K562 (cell line): Measurements from ENCODE around the gene VEGFB. TPM values are rescaled to one million over a fixed set of nuclear protein-coding genes. Genes with fewer than 3 reads are reported as not detected.

ENCODE experiments used
- ARID2 ChIP-seq: fragments of 450-650 bp; IDR thresholded peaks from 2 replicates; pipeline ENCODE4 v1.6.1; 2017; ENCODE audit warnings: antibody characterized with exemption, mild to moderate bottlenecking
- BCOR ChIP-seq: fragments of 450-650 bp; IDR thresholded peaks from 2 replicates; pipeline ENCODE4 v1.6.1; 2016
- FOXA3 ChIP-seq, 2 experiments: fragments of 450-650 bp in 1 of 2; sonication (generic) in 1 of 2; formaldehyde crosslinking; IDR thresholded peaks in 1 of 2; conservative IDR thresholded peaks in 1 of 2; 2 replicates each; pipeline versions ENCODE4 v1.4.0 to v1.8.0; 2020 to 2022; ENCODE audit warnings: mild to moderate bottlenecking in 2 of 2, missing genetic modification reagents in 1 of 2
- FOXP1 ChIP-seq: sonication (generic); formaldehyde crosslinking; IDR thresholded peaks from 2 replicates; pipeline ENCODE4 v1.8.0; 2022; ENCODE audit warnings: mild to moderate bottlenecking, missing genetic modification reagents
- FUS ChIP-seq: fragments of 200-400 bp; formaldehyde crosslinking; optimal IDR thresholded peaks from 2 replicates; pipeline ENCODE3; 2017; ENCODE audit warnings: low read depth, low read length
- GTF2F1 ChIP-seq: IDR thresholded peaks from 2 replicates; pipeline ENCODE4 v1.6.1; 2011; ENCODE audit warnings: low read depth, low read length, improper control_type of control experiment
- NFXL1 ChIP-seq: fragments of 450-650 bp; formaldehyde crosslinking; IDR thresholded peaks from 2 replicates; pipeline ENCODE4 v1.4.0; 2021; ENCODE audit warnings: mild to moderate bottlenecking
- PHF20 ChIP-seq: fragments of 450-650 bp; IDR thresholded peaks from 2 replicates; pipeline ENCODE4 v1.6.1; 2018; ENCODE audit not compliant: partially characterized antibody
- PHF8 ChIP-seq: fragments of 200-600 bp; sonication (generic); IDR thresholded peaks from 2 replicates; pipeline ENCODE4 v1.6.1; 2012; ENCODE audit warnings: mixed run types, mild to moderate bottlenecking, inconsistent platforms, low read length, moderate library complexity, borderline replicate concordance
- SRSF3 ChIP-seq: fragments of 200-400 bp; formaldehyde crosslinking; IDR thresholded peaks from 2 replicates; pipeline ENCODE4 v1.6.1; 2016; ENCODE audit warnings: mild to moderate bottlenecking, low read length, moderate library complexity; ENCODE audit not compliant: insufficient read depth
- SRSF9 ChIP-seq: fragments of 200-400 bp; formaldehyde crosslinking; IDR thresholded peaks from 2 replicates; pipeline ENCODE4 v1.6.1; 2017; ENCODE audit warnings: low read depth, low read length, borderline replicate concordance
- ZNF263 ChIP-seq: sonication (generic); formaldehyde crosslinking; IDR thresholded peaks from 2 replicates; pipeline ENCODE4 v1.8.0; 2022; ENCODE audit warnings: mild to moderate bottlenecking, missing genetic modification reagents, borderline replicate concordance
- ZNF316 ChIP-seq: fragments of 450-650 bp; IDR thresholded peaks from 2 replicates; pipeline ENCODE4 v1.6.1; 2016
- ZNF551 ChIP-seq: fragments of 250-450 bp; sonication (Bioruptor Pico); IDR thresholded peaks from 2 replicates; pipeline ENCODE4 v1.5.0; 2021; ENCODE audit warnings: mild to moderate bottlenecking, moderate library complexity
- polyA plus RNA-seq, 8 experiments: library from polyadenylated mRNA; depleted of rRNA in 4 of 8; stranded (reverse) in 5 of 8; unstranded in 3 of 8; fragments of >200 nt; fragmentation: Nextera tagmentation in 2 of 8; fragmentation: Illumina TruSeq in 1 of 8; extraction: Ambion mirVana in 2 of 8; extraction: Trizol in 1 of 8; gene quantifications; 2 replicates each; pipeline versions ENCODE4 v1.2.1 to v1.2.3, GENCODE V29; 2011 to 2014; ENCODE audit warnings: inconsistent platforms in 1 of 8, missing spikeins in 1 of 8
- total RNA-seq, 7 experiments: library from RNA; depleted of rRNA in 6 of 7; stranded (reverse); fragments of >200 nt in 6 of 7; fragmentation: Illumina TruSeq in 2 of 7; extraction: Trizol in 2 of 7; gene quantifications; 2 replicates each; pipeline versions ENCODE4 v1.2.1 to v1.2.3, GENCODE V29; 2011 to 2021; ENCODE audit warnings: low replicate concordance in 1 of 7
- TF ChIP-seq, protein P1 (sequence below): sonication (generic); formaldehyde crosslinking; IDR thresholded peaks from 2 replicates; pipeline ENCODE4 v1.8.0; 2022; ENCODE audit warnings: missing genetic modification reagents, mild to moderate bottlenecking, moderate library complexity, borderline replicate concordance
- TF ChIP-seq, protein P2 (sequence below): fragments of 250-450 bp; sonication (Bioruptor Pico); IDR thresholded peaks from 2 replicates; pipeline ENCODE4 v1.8.0; 2021; ENCODE audit warnings: mild to moderate bottlenecking, moderate library complexity
- TF ChIP-seq, protein P3 (sequence below): sonication (generic); formaldehyde crosslinking; IDR thresholded peaks from 2 replicates; pipeline ENCODE4 v1.8.1; 2023; ENCODE audit warnings: mild to moderate bottlenecking, missing genetic modification reagents
- TF ChIP-seq, protein P4 (sequence below): sonication (generic); formaldehyde crosslinking; IDR thresholded peaks from 2 replicates; pipeline ENCODE4 v1.8.0; 2022; ENCODE audit warnings: mild to moderate bottlenecking, low read depth, missing genetic modification reagents

The VEGFB gene
- total and polyA plus RNA-seq, 9 of the 15 experiments (the other 6 are each of a cell fraction or from before 2014, with no cell fraction given) = 11.0 to 83.4 (median 25.7) TPM

DNA sequence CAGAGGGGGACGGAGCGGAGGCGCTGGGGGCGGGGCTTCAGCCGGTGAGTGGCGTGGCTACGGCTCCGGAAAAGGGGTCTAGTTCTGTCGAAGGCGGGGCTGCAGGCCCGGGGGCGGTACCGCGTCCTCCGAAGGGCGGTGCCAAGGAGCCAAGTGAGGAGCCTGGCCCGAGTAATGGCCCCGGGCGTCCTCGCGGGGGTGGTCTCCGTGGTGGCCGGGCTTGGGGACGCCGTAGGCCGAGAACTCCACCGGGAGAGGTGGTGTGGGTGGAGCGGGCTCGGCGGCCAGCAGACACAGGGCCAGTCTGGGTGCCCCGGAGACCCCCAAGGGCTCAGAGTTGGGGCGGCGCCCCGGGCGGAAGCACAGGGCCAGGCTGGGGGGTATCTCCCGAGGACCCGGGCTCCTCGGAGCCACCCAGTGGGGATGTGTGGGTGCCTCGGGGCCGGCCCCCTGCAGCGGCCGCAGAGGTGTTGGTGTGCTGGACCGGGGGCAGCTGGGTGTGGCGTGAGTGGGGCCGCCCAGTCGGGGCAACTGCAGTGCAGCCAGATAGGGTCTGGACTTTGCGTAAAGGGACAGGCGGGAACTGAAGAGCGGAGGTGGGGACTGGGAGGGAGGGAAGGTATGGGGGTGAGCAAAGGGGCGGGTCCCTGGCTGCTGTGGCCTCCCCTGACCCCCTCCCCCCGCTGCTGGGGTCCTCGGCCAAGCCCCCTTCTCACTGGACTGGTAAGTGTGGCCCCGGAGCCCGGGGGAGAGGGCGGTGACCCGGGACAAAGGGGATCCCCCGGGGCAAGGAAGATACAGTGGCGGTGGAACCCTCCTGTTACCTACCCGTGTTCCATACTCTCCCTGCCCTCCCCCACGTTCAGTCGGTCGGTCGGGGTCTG lies 7.3 kb downstream of the VEGFB start (continued):
- TF ChIP-seq, protein P1, sequence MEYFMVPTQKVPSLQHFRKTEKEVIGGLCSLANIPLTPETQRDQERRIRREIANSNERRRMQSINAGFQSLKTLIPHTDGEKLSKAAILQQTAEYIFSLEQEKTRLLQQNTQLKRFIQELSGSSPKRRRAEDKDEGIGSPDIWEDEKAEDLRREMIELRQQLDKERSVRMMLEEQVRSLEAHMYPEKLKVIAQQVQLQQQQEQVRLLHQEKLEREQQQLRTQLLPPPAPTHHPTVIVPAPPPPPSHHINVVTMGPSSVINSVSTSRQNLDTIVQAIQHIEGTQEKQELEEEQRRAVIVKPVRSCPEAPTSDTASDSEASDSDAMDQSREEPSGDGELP = peak; percentile 27; the same call in 1 of the 2 replicates
- peak; percentile 64; the same call in 1 of the 2 replicates for TF ChIP-seq PHF8
- TF ChIP-seq PHF20 = peak; percentile 36
- TF ChIP-seq ARID2 = no peak
- 0 out of 2 replicates have a peak, but pooled peaks have one; percentile 8 for TF ChIP-seq ZNF263
- TF ChIP-seq FUS = no peak
- no peak for TF ChIP-seq ZNF551
- TF ChIP-seq, protein P2, sequence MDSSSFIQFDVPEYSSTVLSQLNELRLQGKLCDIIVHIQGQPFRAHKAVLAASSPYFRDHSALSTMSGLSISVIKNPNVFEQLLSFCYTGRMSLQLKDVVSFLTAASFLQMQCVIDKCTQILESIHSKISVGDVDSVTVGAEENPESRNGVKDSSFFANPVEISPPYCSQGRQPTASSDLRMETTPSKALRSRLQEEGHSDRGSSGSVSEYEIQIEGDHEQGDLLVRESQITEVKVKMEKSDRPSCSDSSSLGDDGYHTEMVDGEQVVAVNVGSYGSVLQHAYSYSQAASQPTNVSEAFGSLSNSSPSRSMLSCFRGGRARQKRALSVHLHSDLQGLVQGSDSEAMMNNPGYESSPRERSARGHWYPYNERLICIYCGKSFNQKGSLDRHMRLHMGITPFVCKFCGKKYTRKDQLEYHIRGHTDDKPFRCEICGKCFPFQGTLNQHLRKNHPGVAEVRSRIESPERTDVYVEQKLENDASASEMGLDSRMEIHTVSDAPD = no peak
- TF ChIP-seq ZNF316 = no peak
- TF ChIP-seq, protein P3, sequence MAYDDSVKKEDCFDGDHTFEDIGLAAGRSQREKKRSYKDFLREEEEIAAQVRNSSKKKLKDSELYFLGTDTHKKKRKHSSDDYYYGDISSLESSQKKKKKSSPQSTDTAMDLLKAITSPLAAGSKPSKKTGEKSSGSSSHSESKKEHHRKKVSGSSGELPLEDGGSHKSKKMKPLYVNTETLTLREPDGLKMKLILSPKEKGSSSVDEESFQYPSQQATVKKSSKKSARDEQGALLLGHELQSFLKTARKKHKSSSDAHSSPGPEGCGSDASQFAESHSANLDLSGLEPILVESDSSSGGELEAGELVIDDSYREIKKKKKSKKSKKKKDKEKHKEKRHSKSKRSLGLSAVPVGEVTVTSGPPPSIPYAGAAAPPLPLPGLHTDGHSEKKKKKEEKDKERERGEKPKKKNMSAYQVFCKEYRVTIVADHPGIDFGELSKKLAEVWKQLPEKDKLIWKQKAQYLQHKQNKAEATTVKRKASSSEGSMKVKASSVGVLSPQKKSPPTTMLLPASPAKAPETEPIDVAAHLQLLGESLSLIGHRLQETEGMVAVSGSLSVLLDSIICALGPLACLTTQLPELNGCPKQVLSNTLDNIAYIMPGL = peak; percentile 62; the same call in 1 of the 2 replicates
- TF ChIP-seq SRSF9 = no peak
- no peak for TF ChIP-seq GTF2F1
- no peak for TF ChIP-seq BCOR
- no peak for TF ChIP-seq FOXA3 (CRISPR knock-in tag; conservative IDR thresholded peaks at IDR 0.05 in 1 of 2, IDR thresholded peaks at IDR 0.05 in 1 of 2)
- no peak for TF ChIP-seq NFXL1 (CRISPR knock-in tag)
- TF ChIP-seq, protein P4, sequence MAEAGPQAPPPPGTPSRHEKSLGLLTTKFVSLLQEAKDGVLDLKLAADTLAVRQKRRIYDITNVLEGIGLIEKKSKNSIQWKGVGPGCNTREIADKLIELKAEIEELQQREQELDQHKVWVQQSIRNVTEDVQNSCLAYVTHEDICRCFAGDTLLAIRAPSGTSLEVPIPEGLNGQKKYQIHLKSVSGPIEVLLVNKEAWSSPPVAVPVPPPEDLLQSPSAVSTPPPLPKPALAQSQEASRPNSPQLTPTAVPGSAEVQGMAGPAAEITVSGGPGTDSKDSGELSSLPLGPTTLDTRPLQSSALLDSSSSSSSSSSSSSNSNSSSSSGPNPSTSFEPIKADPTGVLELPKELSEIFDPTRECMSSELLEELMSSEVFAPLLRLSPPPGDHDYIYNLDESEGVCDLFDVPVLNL (CRISPR knock-in tag) = no peak
- TF ChIP-seq FOXP1 (CRISPR knock-in tag) = peak; percentile 48; the same call in 1 of the 2 replicates
- TF ChIP-seq SRSF3 = no peak
